Left renal pelvis (tissue), 4 donors: ENCODE results near the gene ACTR6. TPM values are rescaled to one million over a fixed set of nuclear protein-coding genes. Genes with fewer than 3 reads are reported as not detected.

Experiments
- DNase-seq, 4 donors: peaks; one replicate each; pipeline ENCODE4 v3.0.0-alpha.2; 2013; ENCODE audit warnings: low read depth in 4 of 4, low spot score in 3 of 4
- polyA plus RNA-seq, 4 donors: library from polyadenylated mRNA; unstranded; fragments of 120-200 nt; gene quantifications; one replicate each; pipeline ENCODE4 v1.2.1, GENCODE V29; 2013; ENCODE audit not compliant: insufficient read length in 4 of 4

Gene ACTR6
- polyA plus RNA-seq, 4 donors, result 27.8 to 41.1 (median 37.0) TPM

- DNase-seq, result no peak
These were observed 65.3 kb downstream of the ACTR6 start for GRCh38 chr12:100265732-100266584.

DNA sequence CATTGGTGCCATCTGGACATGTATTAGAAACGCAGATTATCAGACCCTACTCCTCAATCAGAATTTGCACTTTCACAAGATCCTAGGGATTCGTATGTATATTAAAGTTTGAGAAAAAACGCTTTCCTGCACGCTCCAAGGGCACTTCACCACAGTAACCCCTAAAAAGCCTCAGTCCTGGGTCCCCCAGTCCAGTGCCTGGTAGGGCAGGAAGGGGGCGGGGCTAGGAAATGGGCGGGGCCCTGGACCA, 65.9 kb downstream of the ACTR6 start:
- peak in 2 of 4 donors; percentile 74 to 78 for DNase-seq

DNA sequence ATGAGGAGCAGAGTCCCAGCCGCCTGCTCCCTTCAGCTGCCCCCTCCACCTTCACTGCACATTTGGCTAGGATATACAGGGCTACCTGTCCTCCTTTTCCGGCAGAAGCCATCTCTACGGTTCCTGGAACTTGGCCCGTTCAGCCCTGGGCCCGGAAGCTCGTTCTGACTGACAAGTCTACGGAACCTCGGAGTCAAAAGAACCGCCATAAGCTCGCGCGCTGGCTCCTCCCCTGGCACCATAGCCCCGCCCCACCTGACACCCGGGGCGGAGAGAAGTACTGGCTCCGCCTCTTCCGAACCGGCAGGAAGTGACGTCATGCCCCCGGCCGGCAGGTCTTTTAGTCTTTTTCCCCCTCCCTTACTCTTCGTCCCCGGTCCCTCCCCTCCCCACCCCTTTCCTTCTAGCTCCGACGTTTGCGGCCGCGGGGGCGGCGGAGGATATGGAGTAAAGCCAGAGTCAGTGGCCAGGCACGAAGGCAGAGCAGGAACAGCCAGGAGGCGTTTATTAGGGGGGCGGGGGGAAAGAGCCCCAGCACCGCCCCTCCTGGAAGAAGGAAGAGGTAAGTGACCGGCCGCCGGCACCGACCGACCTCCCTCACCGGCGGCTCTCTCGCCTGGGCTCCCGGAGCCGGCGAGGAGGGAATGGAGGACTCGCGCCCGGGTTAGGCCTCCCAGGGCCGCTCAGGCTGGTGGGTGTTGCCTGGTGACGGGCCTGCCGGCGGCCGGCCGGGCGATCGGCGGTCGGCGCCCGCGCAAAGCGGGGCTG, 66.4 kb downstream of the ACTR6 start, which contains the start of the genes DEPDC4 and SCYL2:
DEPDC4 (minus strand) TSS at position 245 of the 768 bp plus-strand sequence; CDS start at position 242, 3 bp downstream.
SCYL2 (plus strand) TSS at position 343 of the 768 bp plus-strand sequence. CDS start 15,794 bp downstream, outside the sequence.
- peak; percentile 91 to 93 (median 92) for DNase-seq

DNA sequence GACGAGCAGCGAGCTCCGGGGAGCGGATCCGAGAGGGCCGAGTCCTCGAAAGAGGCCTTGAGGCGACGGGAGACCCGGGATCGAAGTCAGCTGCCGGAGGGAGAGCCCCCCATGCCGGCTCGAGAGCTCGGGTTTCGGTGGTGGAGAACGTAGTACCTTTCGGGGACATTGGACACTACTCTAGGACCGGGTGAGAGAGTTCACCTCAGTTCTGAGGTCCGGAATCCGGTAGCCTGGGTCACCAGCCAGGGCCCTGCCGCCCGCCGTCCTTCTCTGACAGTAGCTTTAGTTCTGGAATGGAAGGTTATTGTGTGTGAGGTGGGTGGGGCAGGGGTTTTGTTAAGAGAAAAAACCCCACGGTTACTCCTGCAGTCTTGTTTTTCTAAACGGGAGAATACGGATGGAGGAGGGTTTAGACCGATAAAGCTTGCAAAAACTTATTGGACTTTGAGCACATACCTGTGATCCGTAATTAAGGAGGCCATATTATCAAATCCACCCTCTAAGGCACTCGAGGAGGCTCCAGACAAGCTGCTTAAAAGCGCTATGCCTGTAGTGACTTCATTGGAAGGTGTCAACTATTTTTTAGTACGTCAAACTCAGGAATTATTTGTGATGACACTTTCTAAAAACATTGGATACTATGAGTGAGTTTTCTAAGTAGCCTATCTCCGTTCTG, 67.1 kb downstream of the ACTR6 start:
- peak in 3 of 4 donors; percentile 22 to 24 (median 24) for DNase-seq

DNA sequence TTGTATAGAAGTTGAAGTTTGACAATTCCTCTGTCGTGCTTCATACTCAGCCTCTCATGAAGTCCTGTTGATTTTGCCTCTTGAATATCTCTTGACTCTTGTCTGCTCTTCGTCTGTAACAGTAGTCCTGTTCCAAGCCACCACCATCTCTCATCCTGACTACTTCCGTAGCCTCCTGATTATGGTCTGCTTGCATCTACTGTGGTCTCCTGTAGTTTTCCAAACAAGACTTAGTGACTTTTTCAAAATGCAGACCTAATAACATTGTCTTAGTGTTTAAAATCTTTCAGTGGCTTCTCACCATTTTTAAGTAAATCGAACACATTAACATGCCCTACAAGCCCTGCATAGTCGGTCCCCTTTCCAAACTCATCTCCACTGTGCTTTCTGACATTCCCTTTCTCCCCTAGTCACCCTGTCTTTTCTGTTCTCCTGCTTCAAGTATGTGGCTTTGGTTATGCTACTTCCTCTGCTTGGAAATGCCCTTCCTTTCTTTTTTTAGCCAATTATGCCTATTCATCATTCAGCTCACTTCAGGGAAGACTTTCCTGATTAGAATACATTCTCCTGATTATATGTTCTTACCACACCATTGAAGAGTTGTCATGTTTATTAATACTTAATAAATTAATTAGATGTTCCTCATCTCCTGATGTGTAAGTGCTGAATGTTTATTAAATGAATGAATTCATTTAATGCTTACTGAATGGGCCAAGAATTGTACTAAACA, 68.4 kb downstream of the ACTR6 start:
- no peak for DNase-seq

DNA sequence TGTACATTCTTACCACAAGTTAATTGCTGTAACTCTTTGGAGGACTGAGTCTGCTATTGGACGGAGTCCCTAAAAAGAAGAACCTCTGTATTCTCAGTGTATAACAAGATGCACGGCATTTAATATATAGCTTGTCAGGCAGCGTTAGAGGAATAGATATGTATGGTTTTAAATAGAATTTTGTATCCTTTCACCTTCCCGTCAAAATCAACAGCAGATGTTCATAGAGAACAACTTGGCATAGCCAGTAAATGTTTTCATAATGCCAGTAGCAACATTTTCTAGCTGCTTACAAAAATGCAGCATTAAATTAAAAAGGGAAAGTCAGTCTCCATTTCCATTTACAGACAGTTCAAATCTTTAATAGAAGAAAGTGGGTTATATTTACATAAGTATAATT, 73.2 kb downstream of the ACTR6 start:
- DNase-seq, result no peak

Other genes starting within 250 kb of the ACTR6 start
- gene ANKS1B, start 215.9 kb upstream of the ACTR6 start, polyA plus RNA-seq, result 1 to 10 TPM; 3.7 to 6.3 (median 4.7) TPM
- 10 to 100 TPM; 19.4 to 25.8 (median 22.8) TPM for gene BLTP3B, start 57.9 kb upstream of the ACTR6 start, polyA plus RNA-seq
- gene DEPDC4, start 66.3 kb downstream of the ACTR6 start, polyA plus RNA-seq, result 1 to 10 TPM; 1.9 to 7.7 (median 6.9) TPM
- gene SCYL2, start 66.4 kb downstream of the ACTR6 start, polyA plus RNA-seq, result 10 to 100 TPM; 35.9 to 60.6 (median 58.2) TPM
- gene SLC17A8, start 156.3 kb downstream of the ACTR6 start, polyA plus RNA-seq, result under 1 TPM; 0.19 to 0.60 (median 0.37) TPM